Urinary bladder (tissue), 4 donors: ENCODE measurements around the gene CA11. TPM values are rescaled to one million over a fixed set of nuclear protein-coding genes. Genes with fewer than 3 reads are reported as not detected.
"Not testable (repeated sequence)": the region's sequence is repeated elsewhere in the genome, so short reads cannot be mapped to it uniquely, and the experiment has no call there.

Experiments
- DNase-seq: peaks from one replicate; pipeline ENCODE4 v3.0.0-alpha.2; 2015; ENCODE audit errors: extremely low spot score
- H3K27ac ChIP-seq: one replicate; pipeline ENCODE4 v1.5.1; 2013; ENCODE audit warnings: low read depth, mild to moderate bottlenecking, moderate library complexity
- H3K36me3 ChIP-seq: one replicate; pipeline ENCODE4 v1.6.1; 2013; ENCODE audit warnings: mild to moderate bottlenecking, moderate library complexity; ENCODE audit not compliant: insufficient read depth
- H3K4me1 ChIP-seq: one replicate; pipeline ENCODE4 v1.6.1; 2013; ENCODE audit warnings: mild to moderate bottlenecking, moderate library complexity; ENCODE audit not compliant: insufficient read depth
- H3K4me3 ChIP-seq: one replicate; pipeline ENCODE4 v1.5.1; 2013; ENCODE audit warnings: low read depth, low read length
- WGBS: extraction: QIAGEN DNeasy Blood & Tissue Kit; methylation state at CpG from one replicate; pipeline ENCODE4 v1.1.7; 2013; 5-methylcytosine and 5-hydroxymethylcytosine counted together
- polyA plus RNA-seq: library from polyadenylated mRNA; stranded (reverse); fragments of 200-250 nt; gene quantifications from one replicate; pipeline ENCODE4 v1.2.3, GENCODE V29; 2013
- total RNA-seq: library from RNA; depleted of rRNA; stranded (reverse); fragments of >200 nt; gene quantifications from one replicate; pipeline ENCODE4 v1.2.3, GENCODE V29; 2014
- donor health status: healthy with polysubstance abuse.
- donor health status: healthy.

CA11 gene
- total and polyA plus RNA-seq, 2 donors = 1.8 to 13.4 TPM

DNA sequence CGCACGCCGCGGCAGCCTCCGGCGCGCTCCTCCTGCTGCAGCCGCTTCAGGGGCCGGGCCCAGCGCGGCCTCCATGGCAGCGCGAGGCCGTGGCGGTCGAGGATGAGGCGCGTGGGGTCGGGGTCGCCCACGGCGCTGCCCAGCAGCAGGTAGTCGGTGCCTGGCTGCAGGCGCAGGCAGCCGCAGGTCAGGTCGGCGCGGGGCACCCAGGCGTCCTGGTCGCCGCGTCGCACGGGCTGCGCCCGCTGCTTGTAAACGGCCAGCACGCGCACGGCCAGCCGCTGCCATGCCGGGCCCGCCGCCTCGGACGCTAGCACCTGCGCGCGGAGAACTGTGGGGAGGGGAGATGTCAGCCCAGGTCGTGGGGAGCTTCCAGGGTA lies 15.7 kb upstream of the CA11 start:
- no peaks in the 10 kb centered on the region for H3K4me1 ChIP-seq

DNA sequence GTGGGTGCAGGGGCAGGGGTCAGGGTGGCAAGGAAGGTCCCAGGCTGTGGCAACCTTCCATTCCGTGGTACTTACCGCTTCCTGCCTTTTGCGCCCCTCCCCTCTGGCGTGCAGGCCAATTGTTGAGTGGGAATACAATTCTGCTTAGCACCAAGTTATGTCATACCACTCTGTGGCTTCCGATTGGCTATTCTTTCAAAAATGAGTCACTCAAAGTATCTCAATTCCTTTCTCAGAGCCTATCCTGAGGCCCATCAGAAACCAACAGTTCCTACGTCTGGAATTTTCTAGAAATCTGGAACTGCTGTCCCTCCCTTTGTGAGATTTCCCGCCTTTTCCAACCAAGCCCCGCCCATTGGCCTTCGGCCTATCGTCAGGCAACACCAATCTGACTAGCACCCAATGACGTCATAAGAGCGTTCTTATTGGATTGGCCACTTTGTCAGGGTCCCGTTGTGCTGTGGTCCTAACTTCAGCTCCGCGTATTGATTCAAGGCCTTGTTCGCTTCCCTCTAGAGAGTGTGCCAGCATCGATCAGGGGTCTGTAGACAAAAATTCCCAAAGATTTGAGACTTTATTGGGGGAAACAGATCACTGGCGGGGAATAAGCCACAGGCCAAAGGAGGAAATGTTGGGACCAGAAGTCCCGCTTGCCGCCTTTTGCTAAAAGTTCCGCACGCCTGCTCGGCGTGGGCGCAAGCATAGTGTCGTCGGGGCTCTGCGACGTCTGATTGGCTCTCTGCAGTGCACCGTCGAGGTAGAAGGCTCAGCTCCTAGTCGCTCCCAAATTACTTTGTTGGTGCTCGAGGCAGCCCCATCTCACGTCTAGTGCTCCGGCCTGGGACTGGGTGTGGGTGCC lies 15.1 kb upstream of the CA11 start:
- H3K4me3 ChIP-seq = no peak overlapping the region
- no peaks in the 10 kb centered on the region for H3K36me3 ChIP-seq
- no peaks in the 10 kb centered on the region for H3K4me1 ChIP-seq
- DNase-seq = no peak
- 69% methylated on average over 35 of the region's 35 CpGs for WGBS
- no peak overlapping the region for H3K27ac ChIP-seq

More for the DNA sequence above, 15.7 kb upstream of the CA11 start:
- no peak overlapping the region for H3K27ac ChIP-seq
- no peaks in the 10 kb centered on the region for H3K36me3 ChIP-seq
- WGBS = 91% methylated on average over 50 of the region's 50 CpGs
- H3K4me3 ChIP-seq = no peak overlapping the region
- no peak for DNase-seq

DNA sequence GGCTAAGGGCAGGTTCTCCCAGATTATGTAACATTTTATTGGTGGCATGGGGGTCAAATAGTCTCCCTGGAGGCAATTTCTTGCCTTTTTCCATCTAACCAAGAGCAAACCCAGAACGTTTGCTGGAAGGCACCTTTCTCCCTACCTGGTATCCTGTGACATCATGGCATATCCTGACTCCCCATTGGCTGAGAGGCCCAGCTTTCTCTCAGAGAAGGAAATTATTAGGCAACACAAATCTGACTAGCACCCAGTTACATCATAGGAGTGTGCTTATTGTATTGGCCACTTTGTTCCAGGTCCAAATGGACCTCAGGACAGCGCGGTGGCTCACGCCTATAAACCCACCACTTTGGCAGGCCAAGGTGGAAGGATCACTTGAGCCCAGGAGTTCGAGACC lies 13.8 kb upstream of the CA11 start:
- Histone ChIP-seq H3K36me3 (no peaks in the 10 kb centered on the region), H3K4me3 (no peak overlapping the region), H3K4me1 (no peaks in the 10 kb centered on the region), H3K27ac (no peak overlapping the region)
- no peak for DNase-seq
- WGBS = 78% methylated on average over 5 of the region's 5 CpGs

DNA sequence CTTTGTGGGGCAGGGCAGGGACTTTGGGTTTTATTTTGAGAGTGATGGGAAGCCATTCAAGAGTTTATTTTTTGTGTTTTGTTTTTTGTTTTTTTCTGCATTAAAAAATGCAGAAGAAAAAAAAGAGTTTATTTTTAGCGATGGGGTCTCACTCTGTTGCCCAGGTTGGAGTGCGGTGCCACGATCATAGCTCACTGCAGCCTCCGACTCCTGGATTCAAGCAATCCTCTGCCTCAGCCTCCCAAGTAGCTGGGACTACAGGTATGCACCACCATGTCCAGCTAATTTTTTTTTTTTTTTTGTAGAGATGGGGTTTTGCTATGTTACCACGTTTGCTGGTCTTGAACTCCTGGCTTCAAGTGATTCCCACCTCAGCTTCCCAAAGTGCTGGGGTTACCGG lies 12.5 kb upstream of the CA11 start:
- no peak overlapping the region for H3K4me3 ChIP-seq
- H3K4me1 ChIP-seq = no peaks in the 10 kb centered on the region
- DNase-seq = no peak
- H3K36me3 ChIP-seq = no peaks in the 10 kb centered on the region
- H3K27ac ChIP-seq = no peak overlapping the region
- 94% methylated on average over 6 of the region's 6 CpGs for WGBS

DNA sequence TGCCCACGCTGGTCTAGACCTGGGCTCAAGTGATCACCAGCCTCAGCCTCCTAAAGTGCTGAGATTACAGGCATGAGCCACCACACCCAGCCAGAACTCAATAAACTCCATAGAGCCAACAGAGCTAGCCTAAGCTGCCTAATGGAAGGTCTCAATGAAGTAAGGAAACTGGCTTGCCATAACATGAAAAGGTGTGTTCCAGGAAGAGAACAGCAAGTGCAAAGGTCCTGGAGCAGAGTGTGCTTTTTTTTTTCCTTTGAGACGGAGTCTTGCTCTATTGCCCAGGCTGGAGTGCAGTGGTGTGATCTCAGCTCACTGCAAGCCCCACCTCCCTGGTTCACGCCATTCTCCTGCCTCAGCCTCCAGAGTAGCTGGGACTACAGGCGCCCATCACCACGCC lies 11.8 kb upstream of the CA11 start:
- 94% methylated on average over 5 of the region's 5 CpGs for WGBS
- not testable (repeated sequence) for H3K36me3 ChIP-seq, H3K27ac ChIP-seq, H3K4me3 ChIP-seq, DNase-seq, H3K4me1 ChIP-seq

DNA sequence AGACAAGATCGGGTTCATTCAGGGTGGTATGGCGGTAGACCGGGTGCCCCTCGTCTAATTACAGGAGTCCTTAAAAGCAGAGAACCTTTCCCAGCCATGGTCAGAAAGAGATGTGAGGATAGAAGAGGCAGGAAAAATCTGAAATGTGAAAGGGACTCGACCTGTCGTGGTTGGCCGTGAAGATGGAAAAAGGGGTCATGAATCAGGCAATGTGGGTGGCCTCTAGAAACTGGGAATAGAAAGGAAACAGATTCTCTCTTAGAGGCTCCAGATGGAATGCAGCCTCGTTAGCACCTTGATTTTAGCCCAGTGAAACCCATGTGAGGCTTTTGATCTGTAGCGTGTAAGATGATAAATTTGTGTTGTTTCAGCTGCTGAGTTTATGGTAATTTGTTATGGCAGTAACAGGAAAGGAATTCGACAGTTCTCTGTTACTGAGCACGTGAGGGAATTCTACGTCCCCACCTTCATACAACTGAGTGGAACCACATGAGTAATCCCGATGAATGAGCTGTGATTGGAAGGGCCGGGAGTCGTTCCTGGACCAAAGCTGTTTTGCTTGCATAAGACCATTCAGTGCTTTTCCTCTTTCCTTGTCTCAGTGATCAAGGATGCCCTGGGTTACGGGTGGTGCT lies 11.0 kb upstream of the CA11 start:
- DNase-seq = no peak
- Histone ChIP-seq H3K27ac (no peak overlapping the region), H3K4me1 (no peaks in the 10 kb centered on the region), H3K36me3 (no peaks in the 10 kb centered on the region), H3K4me3 (no peak overlapping the region)
- 40% methylated on average over 16 of the region's 16 CpGs for WGBS

DNA sequence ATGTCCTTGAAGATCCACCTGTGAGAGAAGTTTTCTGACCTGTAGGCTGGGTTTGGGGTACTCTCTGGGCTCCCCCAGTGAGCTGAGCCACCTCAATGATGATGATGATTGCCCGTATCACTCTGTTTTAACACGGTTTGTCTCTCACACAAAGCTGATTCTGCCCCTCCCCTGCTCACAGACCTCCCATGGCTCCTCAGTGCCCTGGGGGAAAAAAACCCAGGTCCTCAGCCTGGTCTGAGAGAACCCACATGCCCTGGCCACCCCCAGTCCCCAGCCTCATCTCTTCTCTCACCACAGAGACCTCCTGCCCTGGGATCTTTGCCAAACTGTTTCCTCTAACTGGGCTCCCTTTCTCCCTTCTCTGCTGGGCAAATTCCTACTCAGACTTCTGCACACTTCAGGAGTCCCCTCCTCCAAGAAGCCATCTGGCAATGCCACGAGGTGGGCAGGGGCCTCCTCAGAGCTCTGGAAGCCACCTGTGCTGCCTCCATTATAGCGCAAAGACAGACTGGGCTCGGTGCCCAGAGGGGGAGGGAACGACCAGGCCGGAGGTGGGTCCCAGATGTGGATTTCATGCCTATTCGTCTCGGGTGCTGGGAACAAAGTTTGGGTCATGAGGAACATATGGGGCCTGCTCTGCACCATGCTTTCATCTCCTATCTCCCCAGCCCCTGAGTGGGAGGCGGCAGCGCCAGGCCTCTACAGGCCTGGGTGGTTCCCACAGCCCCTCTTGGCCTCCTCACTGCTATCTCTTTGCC lies 8.5 kb upstream of the CA11 start:
- DNase-seq = no peak
- Histone ChIP-seq H3K36me3 (no peaks in the 10 kb centered on the region), H3K4me1 (no peaks in the 10 kb centered on the region), H3K27ac (no peak overlapping the region), H3K4me3 (no peak overlapping the region)
- WGBS = 37% methylated on average over 11 of the region's 11 CpGs

DNA sequence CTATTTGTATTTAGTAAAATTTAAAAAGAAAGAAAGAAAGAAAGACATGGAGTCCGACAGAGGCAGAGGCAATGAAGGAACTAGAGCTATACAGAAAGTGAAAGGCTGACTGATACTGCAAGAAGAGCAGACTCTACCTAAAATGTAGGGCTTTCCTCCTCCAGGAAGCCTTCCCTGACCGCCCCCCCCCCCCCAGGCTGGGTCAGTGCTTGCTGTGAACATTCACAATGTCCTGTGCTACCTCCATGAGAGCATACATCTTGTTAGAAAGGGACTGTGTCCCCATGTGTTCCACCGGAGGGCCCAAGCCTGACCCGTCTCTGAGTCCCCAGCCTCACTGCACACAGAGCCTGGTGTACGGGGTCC lies 5.7 kb upstream of the CA11 start:
- Histone ChIP-seq H3K27ac (no peak overlapping the region), H3K4me3 (no peak overlapping the region), H3K36me3 (no peaks in the 10 kb centered on the region), H3K4me1 (no peaks in the 10 kb centered on the region)
- 80% methylated on average over 5 of the region's 5 CpGs for WGBS
- DNase-seq = no peak

DNA sequence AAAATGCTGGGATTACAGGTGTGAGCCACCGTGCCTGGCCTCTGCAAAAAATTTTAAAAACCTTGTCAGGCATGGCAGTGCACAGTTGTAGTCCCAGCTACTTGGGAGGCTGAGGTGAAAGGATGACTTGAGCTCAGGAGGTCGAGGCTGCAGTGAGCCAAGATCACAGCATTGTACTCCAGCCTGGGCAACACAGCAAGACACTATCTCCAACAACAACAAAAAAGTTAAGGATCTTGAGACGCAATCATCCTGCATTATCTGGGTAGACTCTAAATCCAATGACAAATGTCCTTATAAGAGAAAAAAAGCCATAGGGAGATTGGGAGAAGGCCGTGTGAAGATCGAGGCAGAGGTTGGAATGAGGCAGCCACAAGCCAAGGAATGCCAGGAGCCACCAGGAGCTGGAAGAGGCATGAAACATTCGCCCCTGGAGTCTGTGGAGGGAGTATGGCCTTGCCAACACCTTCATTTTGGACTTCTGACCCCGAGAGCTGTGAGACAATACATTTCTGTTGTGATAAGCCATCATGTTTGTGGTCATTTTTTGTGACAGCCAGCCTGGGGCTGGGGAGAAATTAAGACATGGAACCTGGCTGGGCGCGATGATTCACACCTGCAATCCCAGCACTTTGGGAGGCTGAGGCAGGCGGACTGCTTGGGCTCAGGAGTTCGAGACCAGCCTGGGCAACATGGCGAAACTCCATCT lies 5.1 kb upstream of the CA11 start:
- WGBS = 91% methylated on average over 12 of the region's 12 CpGs

DNA sequence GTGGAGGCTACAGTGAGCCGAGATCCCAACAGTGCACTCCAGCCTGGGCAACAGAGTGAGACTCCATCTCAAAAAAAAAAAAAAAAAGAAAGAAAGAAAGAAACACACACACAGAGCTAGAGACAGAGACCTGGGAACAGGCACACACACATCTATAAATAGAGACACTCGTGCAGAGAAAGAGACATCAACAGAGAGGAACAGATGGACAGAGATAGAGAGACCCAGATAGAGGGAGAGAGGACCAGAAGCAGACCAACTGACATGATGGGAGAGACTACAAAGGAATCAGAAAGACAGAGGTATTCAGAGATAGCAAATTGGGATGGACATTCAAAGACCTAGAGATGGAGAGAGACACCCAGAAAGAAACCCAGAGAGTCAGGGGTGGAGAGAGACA lies 2.1 kb upstream of the CA11 start:
- Histone ChIP-seq H3K27ac (no peak overlapping the region), H3K4me3 (no peak overlapping the region), H3K36me3 (no peaks in the 10 kb centered on the region), H3K4me1 (no peaks in the 10 kb centered on the region)
- no peak for DNase-seq
- WGBS = 73% methylated on average over 2 of the region's 2 CpGs

More for the DNA sequence above, 5.1 kb upstream of the CA11 start:
- DNase-seq = no peak
- Histone ChIP-seq H3K36me3 (no peaks in the 10 kb centered on the region), H3K27ac (no peak overlapping the region), H3K4me3 (no peak overlapping the region), H3K4me1 (no peaks in the 10 kb centered on the region)

DNA sequence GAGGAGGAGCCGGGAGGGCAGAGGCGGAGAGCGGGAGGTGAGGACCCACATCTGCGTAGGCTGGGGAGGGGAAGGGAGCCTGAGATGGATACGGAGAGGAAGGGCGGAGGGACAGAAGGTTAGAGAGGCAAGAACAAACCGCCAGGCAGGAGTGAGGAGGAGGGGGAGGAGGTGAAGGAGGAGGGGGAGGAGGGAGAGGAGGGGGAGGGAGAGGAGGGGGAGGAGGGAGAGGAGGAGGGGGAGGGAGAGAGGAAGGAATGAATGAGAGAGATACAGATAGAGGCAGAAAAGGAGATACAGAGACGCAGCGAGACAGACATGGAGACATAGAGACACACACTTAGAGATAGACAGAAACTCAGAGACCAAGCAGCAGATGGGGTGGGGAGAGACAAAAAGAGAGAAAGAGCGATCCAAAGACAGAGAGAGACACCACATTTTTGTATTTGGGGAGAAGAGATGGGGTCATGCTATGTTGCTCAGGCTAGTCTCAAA lies 782 bp upstream of the CA11 start:
- Histone ChIP-seq H3K27ac (no peak overlapping the region), H3K4me3 (peak overlapping the region; percentile 33), H3K36me3 (no peaks in the 10 kb centered on the region), H3K4me1 (no peaks in the 10 kb centered on the region)
- 11% methylated on average over 8 of the region's 10 CpGs for WGBS
- no peak for DNase-seq

DNA sequence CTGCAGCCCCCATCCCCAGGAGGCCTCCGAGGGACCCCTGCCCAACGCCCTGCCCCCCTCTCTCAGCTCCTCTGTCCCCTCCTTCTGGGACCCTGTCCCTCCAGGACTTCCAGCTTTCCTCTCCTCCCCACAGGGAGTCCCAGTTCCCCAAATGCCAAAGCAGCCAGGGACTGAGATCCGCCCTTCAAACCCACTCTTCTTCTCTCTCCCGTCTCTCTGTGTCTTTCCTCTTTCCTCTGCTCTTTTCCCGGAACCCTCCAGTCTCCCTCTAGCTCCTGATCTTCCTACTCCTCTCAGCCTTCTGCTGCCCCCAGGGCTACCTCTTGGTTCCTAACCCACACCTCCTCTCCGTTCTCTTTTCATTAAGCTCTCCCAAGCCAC lies 377 bp downstream of the CA11 start:
- DNase-seq = no peak
- H3K4me3 ChIP-seq = peak overlapping the region; percentile 33
- no peaks in the 10 kb centered on the region for H3K4me1 ChIP-seq
- H3K36me3 ChIP-seq = no peaks in the 10 kb centered on the region
- WGBS = 2% methylated on average over 6 of the region's 6 CpGs
- H3K27ac ChIP-seq = peak overlapping the region; percentile 64

DNA sequence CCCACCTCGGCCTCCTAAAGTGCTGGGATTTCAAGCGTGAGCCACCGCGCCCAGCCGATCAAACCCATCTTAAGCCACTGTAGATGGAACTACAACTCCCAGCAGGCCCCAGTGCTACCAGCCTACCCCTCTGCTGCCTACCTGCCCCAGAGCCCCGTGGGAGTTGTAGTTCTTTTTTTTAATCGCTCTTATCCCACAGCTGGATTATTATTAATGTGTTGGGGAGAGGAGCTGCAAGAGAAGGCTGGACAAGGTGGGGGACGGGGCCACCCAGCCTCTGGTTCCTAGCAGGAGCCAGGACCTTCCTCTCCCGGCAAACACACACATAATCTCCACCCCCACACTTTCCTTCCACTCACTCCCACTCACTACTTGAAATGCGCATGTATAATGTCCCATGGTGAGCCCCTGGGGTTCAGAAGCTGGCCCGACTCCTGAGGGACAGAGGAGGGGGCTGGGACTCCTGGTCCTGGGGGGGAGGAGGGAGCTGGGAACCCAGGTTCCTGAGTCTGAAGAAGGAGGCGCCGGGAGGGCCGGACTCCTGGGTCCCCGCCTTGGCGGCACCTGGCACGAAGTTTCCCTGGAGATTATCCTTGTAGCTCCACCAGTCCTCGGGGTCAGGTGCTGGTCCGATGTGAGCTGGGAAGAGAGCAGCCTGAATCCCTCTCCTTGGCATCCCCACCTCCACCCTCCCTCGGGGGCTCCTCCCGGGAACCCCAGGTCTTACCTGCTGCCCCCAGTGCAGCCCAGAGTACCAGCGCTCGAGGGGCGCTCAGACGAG lies 958 bp downstream of the CA11 start:
- DNase-seq = no peak

More for the DNA sequence above, 958 bp downstream of the CA11 start:
- Histone ChIP-seq H3K4me1 (no peaks in the 10 kb centered on the region), H3K36me3 (no peaks in the 10 kb centered on the region), H3K4me3 (peak overlapping the region; percentile 33), H3K27ac (peak overlapping the region; percentile 64)
- WGBS = 4% methylated on average over 25 of the region's 25 CpGs
